Tibial artery (tissue), 4 donors: ENCODE results near the gene HHAT.

Experiments
- DNase-seq, 2 donors: peaks; one replicate each; pipeline ENCODE4 v3.0.0-alpha.2; 2019
- H3K27ac ChIP-seq, 2 donors: fragments of 200-600 bp; sonication (generic) in 1 of 2; 1 replicate in 1 of 2; 2 replicates in 1 of 2; pipeline ENCODE4 v1.5.1; 2018 to 2019; ENCODE audit warnings: mild to moderate bottlenecking in 1 of 2
- H3K27me3 ChIP-seq, 2 donors: fragments of 200-600 bp; sonication (generic) in 1 of 2; one replicate each; pipeline versions ENCODE4 v1.5.1 to v1.6.0; 2016 to 2019
- H3K36me3 ChIP-seq, 3 donors: fragments of 200-600 bp; sonication (generic) in 2 of 3; one replicate each; pipeline ENCODE4 v1.5.1; 2016 to 2019; ENCODE audit warnings: mild to moderate bottlenecking in 2 of 3
- H3K4me1 ChIP-seq, 4 donors: fragments of 200-600 bp; sonication (generic) in 2 of 4; 1 replicate in 3 of 4; 2 replicates in 1 of 4; pipeline ENCODE4 v1.5.1; 2016 to 2019
- H3K4me3 ChIP-seq, 2 donors: fragments of 200-600 bp; sonication (generic) in 1 of 2; 1 replicate in 1 of 2; 2 replicates in 1 of 2; pipeline ENCODE4 v1.5.1; 2018 to 2019; ENCODE audit warnings: mild to moderate bottlenecking in 2 of 2
- H3K9me3 ChIP-seq, 3 donors: fragments of 200-600 bp; sonication (generic) in 1 of 3; one replicate each; pipeline ENCODE4 v1.5.1; 2016 to 2019
- CTCF ChIP-seq, 2 experiments: fragments of 200-600 bp in 1 of 2; fragments of 450-650 bp in 1 of 2; IDR thresholded peaks; one replicate each; pipeline ENCODE4 v1.5.1; 2017 to 2019; ENCODE audit warnings: antibody characterized with exemption in 2 of 2, mild to moderate bottlenecking in 1 of 2, moderate library complexity in 1 of 2
- intact Hi-C: fragments of 100-400 bp; cut with DNase I; formaldehyde crosslinking; loops from one replicate; pipeline ENCODE4 v1.15.0; 2023; ENCODE audit warnings: low total_unique reads

HHAT gene

DNA sequence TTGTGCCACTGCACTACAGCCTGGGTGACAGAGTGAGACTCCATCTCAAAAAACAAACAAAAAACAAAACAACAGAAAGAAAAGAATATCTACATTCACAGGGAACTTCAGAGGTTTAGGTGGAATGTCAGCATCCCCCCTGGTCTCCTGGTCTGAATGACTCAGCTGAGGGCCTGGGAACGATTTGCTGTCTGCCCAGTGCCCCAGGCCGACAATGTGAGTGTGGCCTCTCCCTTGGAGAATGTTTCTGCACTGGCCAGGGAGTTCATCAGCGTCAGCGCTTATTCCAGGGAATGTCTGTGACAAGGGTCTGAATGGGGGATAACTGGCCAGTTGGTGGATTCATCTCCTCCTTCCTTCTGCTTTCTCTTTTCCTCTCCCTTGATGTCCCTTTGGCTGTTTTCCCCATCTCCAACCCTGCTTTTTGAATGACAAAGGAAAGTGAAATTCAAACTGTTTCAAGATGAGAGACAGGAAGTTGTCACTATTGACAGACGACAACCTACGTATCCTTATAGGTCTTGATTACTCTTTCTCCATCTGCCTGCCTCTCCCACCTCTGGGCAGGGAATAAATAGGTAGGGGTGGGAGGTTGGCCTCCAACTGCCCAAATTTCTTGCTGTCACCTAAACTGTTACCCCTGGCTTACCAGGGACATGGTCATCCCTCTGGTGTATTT lies 213.1 kb downstream of the HHAT start:
- no peaks in the 10 kb centered on the region for H3K9me3 ChIP-seq
- H3K27ac ChIP-seq = no peak overlapping the region
- H3K27me3 ChIP-seq = no peaks in the 10 kb centered on the region
- intact Hi-C loops = no loop called here
- DNase-seq = no peak
- TF ChIP-seq CTCF (IDR thresholded peaks at IDR 0.05) = no peak
- no peaks in the 10 kb centered on the region for H3K4me1 ChIP-seq
- no peaks in the 10 kb centered on the region for H3K36me3 ChIP-seq
- H3K4me3 ChIP-seq = no peak overlapping the region

DNA sequence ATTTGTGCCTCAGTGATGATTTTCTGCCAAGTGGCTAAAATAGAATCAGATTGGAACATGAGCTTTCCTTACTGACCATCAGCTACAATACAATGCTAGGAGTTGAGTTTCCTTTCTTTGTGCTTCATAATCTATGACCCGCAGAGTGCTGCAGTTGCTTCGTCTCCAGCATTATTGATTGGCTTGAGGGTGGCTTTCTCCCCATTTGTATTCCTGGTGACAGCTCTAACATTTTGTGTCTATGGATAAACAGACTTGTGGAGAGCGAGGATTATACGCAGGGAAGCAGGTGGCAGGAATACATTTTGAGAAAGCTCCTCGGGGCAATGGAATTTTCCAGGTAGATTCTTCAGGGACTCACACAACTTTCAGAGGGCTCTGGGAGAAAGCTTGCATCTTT lies 223.2 kb downstream of the HHAT start:
- no peak for DNase-seq
- Histone ChIP-seq H3K9me3 (no peaks in the 10 kb centered on the region), H3K36me3 (no peaks in the 10 kb centered on the region), H3K27ac (no peak overlapping the region), H3K27me3 (no peaks in the 10 kb centered on the region), H3K4me1 (no peaks in the 10 kb centered on the region), H3K4me3 (no peak overlapping the region)
- TF ChIP-seq CTCF (IDR thresholded peaks at IDR 0.05) = no peak
- intact Hi-C loops = no loop called here

- no peak for DNase-seq
- Histone ChIP-seq H3K27ac (no peak overlapping the region), H3K27me3 (no peaks in the 10 kb centered on the region), H3K9me3 (no peaks in the 10 kb centered on the region), H3K4me1 (no peaks in the 10 kb centered on the region), H3K36me3 (no peaks in the 10 kb centered on the region), H3K4me3 (no peak overlapping the region)
- intact Hi-C loops = no loop called here
- TF ChIP-seq CTCF (IDR thresholded peaks at IDR 0.05) = no peak
These were observed 225.0 kb downstream of the HHAT start for GRCh38 chr1:210553711-210554110.

DNA sequence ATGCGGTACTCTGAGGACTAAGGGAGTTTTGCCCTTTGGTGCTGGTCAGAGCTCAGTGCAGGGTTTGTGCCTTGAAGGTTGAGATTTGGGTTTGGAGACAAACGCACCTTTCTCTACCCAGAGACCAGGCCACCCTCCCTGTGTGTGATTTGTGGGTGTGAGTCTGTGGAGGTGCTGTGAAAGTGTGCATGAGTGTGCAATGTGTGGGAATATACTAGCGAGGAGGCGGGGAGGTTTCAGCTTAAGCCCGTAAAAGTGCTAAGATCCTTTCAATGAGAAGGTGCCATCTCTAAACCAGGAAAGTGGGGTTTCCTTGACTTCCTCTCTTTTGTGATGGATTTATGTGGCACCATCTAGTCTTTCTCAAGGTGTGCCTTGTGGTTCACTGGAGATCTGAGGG lies 225.7 kb downstream of the HHAT start:
- H3K4me3 ChIP-seq = no peak overlapping the region
- H3K9me3 ChIP-seq = no peaks in the 10 kb centered on the region
- intact Hi-C loops = no loop called here
- no peaks in the 10 kb centered on the region for H3K27me3 ChIP-seq
- H3K4me1 ChIP-seq = no peaks in the 10 kb centered on the region
- no peak overlapping the region for H3K27ac ChIP-seq
- TF ChIP-seq CTCF (IDR thresholded peaks at IDR 0.05) = no peak
- no peak for DNase-seq
- no peaks in the 10 kb centered on the region for H3K36me3 ChIP-seq

DNA sequence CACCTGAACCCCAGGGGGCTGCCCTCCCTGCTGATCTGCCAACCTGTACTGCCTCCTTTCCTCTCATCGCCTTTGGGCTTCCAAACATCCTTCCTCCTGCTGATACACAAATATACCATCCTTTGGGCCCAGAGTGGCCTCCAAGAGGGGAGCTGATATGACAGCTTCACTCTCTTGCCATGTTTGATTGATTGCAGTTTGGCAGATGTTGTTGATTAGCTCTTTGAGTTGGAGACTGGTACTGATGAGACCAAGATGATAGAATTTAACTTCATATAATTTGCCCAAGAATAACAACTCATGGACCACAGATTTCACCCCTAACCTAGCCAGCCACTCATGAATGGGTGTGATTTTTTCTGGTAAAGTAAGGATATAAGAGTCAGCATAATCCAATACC lies 227.8 kb downstream of the HHAT start:
- H3K4me1 ChIP-seq = no peaks in the 10 kb centered on the region
- intact Hi-C loops = no loop called here
- no peak for TF ChIP-seq CTCF (IDR thresholded peaks at IDR 0.05)

More for the DNA sequence above, 227.8 kb downstream of the HHAT start:
- DNase-seq = no peak
- H3K4me3 ChIP-seq = no peak overlapping the region
- H3K27me3 ChIP-seq = no peaks in the 10 kb centered on the region
- no peaks in the 10 kb centered on the region for H3K9me3 ChIP-seq
- H3K36me3 ChIP-seq = no peaks in the 10 kb centered on the region
- H3K27ac ChIP-seq = no peak overlapping the region
